HEK293T (cell line): ENCODE measurements around the gene SUPT3H.
"Not testable (repeated sequence)": the region's sequence is repeated elsewhere in the genome, so short reads cannot be mapped to it uniquely, and the experiment has no call there.

Experiments
- ARNT ChIP-seq: fragments of 450-650 bp; IDR thresholded peaks from 2 replicates; pipeline ENCODE4 v1.6.1; 2017; ENCODE audit warnings: mild to moderate bottlenecking
- BHLHE40 ChIP-seq: fragments of 450-650 bp; IDR thresholded peaks from 2 replicates; pipeline ENCODE4 v1.6.1; 2016; ENCODE audit warnings: mild to moderate bottlenecking, moderate library complexity, borderline replicate concordance
- ELF4 ChIP-seq: fragments of 450-650 bp; IDR thresholded peaks from 2 replicates; pipeline ENCODE4 v1.6.1; 2017; ENCODE audit warnings: antibody characterized with exemption
- FOXA1 ChIP-seq: fragments of 450-650 bp; IDR thresholded peaks from 2 replicates; pipeline ENCODE4 v1.6.1; 2016; ENCODE audit warnings: mild to moderate bottlenecking
- FOXK2 ChIP-seq: fragments of 450-650 bp; IDR thresholded peaks from 2 replicates; pipeline ENCODE4 v1.6.1; 2016; ENCODE audit warnings: mild to moderate bottlenecking
- FOXM1 ChIP-seq: fragments of 450-650 bp; IDR thresholded peaks from 2 replicates; pipeline ENCODE4 v1.6.1; 2017; ENCODE audit warnings: mild to moderate bottlenecking, borderline replicate concordance
- HDGF ChIP-seq: fragments of 450-650 bp; IDR thresholded peaks from 2 replicates; pipeline ENCODE4 v1.6.1; 2017; ENCODE audit warnings: antibody characterized with exemption, borderline replicate concordance
- L3MBTL2 ChIP-seq: fragments of 450-650 bp; conservative IDR thresholded peaks from 2 replicates; pipeline ENCODE4 v1.6.1; 2016; ENCODE audit warnings: mild to moderate bottlenecking
- LEF1 ChIP-seq: fragments of 450-650 bp; IDR thresholded peaks from 2 replicates; pipeline ENCODE4 v1.6.1; 2017; ENCODE audit warnings: mild to moderate bottlenecking, borderline replicate concordance
- NFRKB ChIP-seq: fragments of 450-650 bp; IDR thresholded peaks from 2 replicates; pipeline ENCODE4 v1.6.1; 2016; ENCODE audit warnings: mild to moderate bottlenecking, moderate library complexity
- SP1 ChIP-seq: fragments of 450-650 bp; IDR thresholded peaks from 2 replicates; pipeline ENCODE4 v1.6.1; 2017
- TARDBP ChIP-seq: fragments of 450-650 bp; IDR thresholded peaks from 2 replicates; pipeline ENCODE4 v1.6.1; 2016
- ZNF384 ChIP-seq: fragments of 450-650 bp; IDR thresholded peaks from 2 replicates; pipeline ENCODE4 v1.6.1; 2016

GRCh38 chr6:45062659-45063058 lies 315.1 kb downstream of the SUPT3H start:
- not testable (repeated sequence) for TF ChIP-seq TARDBP, FOXA1, HDGF, ZNF384, SP1, ARNT, NFRKB, FOXK2, ELF4, FOXM1, LEF1, L3MBTL2, BHLHE40
